HG03354 (cell line): Measurements from ENCODE around the gene BCL11A.
A peak's percentile ranks its signal among the peaks of the same experiment; 100 is the strongest.

Experiments
- ATAC-seq: cut with Tn5 transposase; IDR thresholded peaks from one replicate; pipeline ENCODE4 v1.9.1; 2021; ENCODE audit warnings: mild to moderate bottlenecking; ENCODE audit not compliant: unreplicated experiment, poor library complexity, severe bottlenecking

BCL11A gene

DNA sequence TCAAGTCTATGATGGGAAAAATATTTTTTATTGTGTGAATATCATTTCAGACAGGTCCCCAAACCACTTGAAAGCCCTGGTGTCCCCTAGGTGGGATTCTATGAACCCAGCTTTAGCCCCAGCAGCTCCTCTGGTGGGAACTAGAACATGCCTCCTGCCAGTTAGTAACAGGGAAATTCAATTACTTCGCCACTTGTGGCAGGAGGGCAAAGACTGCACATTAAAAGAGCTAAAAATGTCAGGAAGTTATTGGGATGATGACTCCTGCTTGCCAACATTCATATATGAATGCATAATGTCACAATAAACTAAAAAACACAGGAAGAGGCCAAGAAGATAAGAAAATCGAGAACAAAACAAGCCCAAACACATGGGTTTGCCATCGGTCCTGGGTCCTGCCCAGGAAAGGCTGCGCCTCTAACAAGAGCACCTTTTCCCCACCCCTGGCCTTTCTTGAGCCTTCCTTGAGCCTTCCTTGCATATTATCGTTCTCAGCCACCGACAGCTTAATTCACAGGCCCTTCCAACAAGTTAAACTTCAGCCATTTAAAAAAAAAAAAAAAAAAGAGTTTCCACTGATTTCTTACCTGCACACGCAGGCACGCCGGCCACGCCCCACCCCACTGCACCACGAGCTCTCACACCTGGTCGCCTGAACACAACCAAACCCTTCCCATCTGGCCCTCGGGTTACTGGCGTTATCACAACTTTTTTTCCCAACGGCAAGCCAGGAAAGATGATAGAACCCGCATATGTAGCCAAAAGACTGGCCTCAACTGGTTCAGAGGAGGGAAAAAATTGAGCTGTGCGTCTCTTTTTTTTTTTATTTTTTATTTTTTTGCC lies 23.4 kb downstream of the BCL11A start:
- ATAC-seq, result peak; percentile 4

DNA sequence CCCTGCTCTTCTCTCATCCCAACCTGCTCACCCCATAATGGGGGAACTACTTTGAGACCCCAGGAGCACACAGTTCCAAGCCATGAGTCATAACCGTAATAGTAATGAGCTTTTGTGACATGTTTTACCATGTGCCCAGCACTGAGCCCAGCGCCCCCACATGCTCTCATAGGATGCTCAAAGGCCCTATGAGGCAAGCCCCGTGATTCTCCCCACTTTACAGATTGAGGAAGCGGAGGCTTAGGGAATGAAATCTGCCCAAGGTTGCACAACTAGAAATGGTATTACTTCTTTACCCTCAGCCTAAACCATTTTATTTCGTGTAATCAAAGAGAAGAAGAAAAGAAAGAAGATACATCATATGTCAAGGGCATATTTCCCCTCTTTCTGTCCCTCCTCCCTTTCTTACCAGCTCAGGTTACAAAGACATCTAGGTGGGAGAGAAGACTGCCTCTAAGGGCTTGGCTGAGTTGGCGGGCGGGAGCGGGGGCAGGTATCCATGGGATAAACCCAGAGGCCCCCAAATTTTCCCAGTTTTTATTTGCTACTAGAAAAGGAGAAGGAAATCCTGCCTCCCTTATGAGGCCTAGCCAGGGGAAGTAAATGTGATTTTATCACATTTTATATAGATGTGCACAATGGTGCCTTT lies 24.2 kb downstream of the BCL11A start:
- ATAC-seq, result no peak

DNA sequence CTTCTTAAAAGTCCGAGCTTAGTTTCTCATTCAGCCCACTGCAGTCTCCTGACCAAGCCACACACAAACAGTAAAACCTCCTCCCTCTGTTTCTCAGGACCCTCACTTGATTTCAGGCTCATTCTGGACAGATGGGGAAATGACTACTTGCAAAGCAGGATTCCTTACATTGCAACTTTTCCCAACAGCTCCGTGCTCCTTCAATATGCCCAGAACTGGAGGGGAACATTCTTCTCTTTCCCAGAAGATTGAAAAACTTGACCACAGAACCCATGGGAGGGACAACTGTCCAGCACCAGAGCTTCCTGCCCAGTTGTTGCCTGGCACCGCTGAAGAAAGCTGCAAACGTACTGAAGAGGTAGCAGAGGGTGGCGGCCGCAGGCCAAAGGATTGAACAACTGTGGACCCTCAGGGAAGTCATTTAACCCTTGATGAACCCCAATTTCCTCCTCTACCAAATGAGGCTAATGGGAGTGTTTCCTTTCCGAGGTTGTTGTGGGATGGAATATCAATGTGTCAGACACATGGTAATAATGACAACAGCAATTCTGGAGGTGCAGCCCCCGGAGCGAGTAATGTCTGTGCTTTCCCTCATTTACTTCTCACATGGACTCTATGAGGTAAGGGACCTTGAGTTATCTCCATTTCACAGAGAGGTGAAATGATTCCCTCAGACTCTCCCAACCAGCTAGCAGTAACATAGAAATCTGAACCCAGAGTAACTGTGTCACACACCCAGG lies 25.0 kb downstream of the BCL11A start:
- ATAC-seq, result no peak

DNA sequence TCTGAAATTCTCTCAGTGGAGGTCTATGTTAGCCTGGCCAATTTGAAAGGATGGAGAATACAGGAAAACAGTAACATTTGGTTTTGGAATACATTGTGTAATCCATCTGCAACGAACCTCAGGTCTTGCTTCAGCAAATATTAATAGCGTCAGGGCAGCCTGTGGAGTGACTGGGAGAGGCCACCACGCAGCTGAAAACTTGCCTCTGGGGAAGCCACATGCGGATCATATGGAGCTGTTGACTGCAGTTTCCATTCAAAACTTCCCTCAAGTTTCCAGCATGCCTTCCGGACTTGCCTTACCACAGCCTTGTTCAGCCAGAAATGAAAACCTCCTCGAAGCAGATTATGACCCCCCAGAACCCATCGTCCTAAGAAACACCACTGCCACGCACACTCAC lies 25.7 kb downstream of the BCL11A start:
- no peak for ATAC-seq

DNA sequence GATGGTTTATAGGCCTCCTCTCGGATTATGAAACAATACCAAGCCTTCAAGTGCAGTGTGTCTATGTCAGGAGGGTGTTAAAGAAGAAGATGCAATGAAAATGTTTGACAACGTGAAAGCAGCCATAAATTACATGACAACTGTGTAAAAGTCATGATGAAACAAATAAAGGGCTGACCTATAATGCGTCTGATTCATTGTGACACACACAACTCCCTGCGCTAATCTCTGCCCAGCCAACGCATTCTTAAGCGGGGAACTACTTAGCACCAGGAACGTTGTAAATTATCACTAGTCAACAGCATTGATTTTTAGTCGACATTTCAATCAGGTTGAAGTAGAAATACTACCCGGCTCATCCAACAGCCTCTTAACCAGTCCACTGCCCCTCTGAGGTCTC lies 26.8 kb downstream of the BCL11A start:
- ATAC-seq, result no peak

GRCh38 chr2:60525899-60526298 lies 27.6 kb downstream of the BCL11A start:
- no peak for ATAC-seq

DNA sequence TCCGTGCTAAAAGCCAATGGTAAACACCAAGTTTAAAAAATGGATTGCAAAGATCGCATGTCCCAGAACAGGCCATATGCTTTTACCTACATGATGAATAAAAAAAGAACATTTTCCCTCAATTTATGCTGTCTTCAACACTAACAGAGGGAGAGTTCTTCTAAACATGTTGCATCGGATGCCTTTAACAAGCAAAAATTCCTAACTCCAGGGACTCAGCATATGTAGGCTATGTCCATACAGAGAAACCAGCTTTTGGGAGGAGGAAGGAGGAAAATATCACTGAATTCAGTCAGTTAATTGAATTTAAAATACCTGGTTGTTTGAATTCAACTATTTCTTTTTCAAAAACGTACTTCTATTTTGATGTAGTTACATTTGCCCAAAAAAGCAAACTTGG lies 28.6 kb downstream of the BCL11A start:
- ATAC-seq, result no peak

DNA sequence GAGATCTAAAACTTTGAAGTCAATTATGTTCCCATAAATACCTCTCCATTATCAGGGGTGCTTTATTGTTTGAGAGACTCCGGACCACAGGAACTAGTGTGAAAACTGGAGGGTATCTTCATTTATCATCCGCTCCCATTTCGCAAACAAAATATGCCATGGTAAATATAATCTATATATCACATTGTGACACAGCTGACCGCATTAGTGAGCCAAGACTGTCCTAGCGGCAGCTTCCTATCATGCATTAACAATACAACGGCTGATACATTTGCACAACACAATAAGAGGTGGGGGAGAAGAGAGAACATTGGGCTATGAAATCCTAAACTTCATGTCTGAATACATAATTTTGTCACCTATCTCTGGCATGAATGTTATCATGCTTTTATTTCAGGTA lies 29.5 kb downstream of the BCL11A start:
- ATAC-seq, result no peak

- ATAC-seq, result no peak
These were observed 31.0 kb downstream of the BCL11A start for GRCh38 chr2:60522462-60522861.

GRCh38 chr2:60521626-60522025 lies 31.8 kb downstream of the BCL11A start:
- ATAC-seq, result no peak

DNA sequence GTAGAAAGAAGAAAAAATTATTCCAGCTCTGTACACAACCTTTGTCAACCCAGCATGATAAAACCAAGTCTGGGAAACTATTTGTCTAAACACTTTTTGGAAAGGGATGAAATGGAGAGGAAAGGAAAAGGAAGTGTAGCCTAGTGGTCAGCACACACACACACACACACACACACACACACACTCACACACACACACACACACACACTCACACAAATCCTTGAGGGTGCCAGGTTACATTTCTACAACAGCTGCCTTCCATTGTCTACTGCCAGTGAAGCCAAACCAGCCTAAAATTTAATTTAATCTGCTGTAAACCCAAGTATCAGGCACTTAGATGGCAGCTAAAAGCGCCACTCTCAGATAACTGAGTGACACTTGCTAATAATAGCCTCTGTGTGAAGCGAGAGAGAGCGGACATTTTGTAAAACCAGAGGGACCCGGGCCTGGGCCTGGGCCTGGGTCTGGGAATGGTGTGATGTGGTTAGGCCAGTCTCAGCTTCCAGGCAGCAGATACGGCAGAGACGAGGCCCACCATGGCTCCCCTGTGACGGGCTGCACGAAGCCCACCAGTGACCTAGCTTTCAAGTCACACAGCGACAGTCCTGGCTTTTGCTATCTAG lies 32.4 kb downstream of the BCL11A start:
- ATAC-seq, result no peak

DNA sequence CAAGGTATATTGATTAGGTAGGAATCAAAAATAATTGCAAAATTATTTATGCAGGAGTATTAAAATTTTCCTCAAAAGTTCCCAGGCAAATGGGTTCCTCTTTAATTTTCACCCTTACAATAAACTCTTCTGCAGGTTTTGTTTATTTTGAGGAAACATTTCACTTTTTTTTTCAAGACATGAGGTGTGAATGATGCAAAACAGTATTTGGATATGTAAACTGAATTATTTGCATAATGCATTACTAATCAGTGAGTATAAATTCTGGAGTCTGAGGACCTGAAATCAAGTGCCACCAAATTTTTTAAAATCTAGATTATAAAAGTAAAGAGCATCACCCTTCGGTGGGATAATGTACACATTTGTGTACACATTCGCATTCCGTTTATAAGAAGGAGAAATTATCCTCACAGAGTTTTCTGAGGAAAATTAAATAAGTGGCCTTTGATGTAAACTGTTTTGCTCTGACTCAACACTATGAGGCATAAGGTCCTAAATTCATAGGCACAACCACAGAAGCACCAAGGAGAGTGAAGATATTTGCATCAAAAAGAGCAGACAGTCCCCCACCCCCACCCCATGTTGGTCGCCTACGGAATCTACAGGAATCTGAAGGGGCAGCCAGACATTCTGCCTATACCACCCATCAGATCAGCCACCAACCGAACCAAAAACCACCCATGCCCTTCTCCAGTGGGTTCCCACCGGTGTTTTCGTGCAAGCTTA lies 33.1 kb downstream of the BCL11A start:
- no peak for ATAC-seq

- ATAC-seq, result no peak
These were observed 34.1 kb downstream of the BCL11A start for GRCh38 chr2:60519231-60519863.

DNA sequence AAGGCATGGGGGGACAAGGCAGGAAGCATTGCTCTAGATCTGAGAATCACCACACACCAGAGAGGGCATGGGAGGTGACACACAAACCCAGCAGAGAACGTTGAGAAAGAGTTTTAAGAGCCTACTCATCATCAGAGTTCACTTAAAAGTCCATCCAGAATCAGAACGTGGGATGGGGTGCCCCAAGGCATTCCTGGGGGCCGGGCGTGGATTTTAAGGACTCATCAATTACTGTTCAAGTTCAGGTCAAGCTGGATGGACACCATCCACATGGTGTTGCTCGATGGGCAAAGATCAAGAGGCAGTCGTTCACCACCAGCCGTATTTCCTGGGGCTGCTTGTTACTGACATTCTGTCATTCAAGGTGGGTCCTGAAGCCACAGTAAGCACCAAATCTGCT lies 34.9 kb downstream of the BCL11A start:
- no peak for ATAC-seq

- no peak for ATAC-seq
These were observed 36.0 kb downstream of the BCL11A start for GRCh38 chr2:60517446-60517845.

- no peak for ATAC-seq
These were observed 36.6 kb downstream of the BCL11A start for GRCh38 chr2:60516826-60517225.

DNA sequence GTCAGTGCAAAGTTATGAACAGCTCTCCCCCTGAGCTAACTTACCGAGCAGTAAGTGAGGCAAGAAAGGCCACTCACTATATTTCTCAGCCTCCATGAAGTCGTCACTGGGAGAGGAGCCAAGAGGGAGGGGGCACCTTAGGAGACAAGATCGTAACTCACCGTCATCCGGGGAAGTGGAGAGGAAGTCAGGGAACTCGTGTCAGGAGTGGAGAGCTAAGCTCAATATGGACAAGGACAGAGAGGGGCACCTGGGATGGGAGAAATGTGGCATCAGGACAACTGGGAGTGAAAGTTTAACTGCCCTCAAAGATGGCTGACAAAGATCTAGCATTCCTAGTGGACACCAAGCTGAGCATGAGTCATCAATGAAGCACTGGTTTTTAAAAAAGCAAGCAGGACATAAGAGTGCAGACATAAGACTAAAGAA lies 37.1 kb downstream of the BCL11A start:
- no peak for ATAC-seq

GRCh38 chr2:60515721-60516226 lies 37.7 kb downstream of the BCL11A start:
- peak; percentile 82 for ATAC-seq

DNA sequence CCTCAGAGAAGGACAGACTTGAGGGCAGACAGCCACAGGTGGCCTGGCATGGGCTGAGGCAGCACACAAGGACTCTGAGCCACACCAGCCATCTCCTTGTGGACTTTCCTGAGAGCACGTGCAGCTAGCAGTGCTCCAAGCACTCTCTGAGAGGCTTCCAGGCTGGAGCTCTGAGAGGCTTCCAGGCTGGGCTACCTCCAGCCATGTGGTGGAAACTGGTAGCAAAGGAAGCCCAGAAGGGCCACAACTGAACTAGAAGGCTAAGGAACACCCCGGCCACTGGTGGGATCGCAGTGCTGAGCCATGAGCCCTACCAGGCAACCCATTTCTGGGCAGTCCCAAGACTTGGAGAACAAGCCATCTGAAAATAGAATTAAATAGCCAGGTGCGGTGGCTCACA lies 39.5 kb downstream of the BCL11A start:
- ATAC-seq, result no peak
